ENCODE results near the gene CKAP2L.
"Not testable (repeated sequence)": the region's sequence is repeated elsewhere in the genome, so short reads cannot be mapped to it uniquely, and the experiment has no call there.

Gene CKAP2L

GRCh38 chr2:112726487-112727190 lies 37.8 kb downstream of the CKAP2L start:
- peak; percentile 89 for DNase-seq (ENCODE audit: low read depth)

GRCh38 chr2:112725545-112726457 lies 38.6 kb downstream of the CKAP2L start:
- no peak for DNase-seq (ENCODE audit: low read depth)

DNA sequence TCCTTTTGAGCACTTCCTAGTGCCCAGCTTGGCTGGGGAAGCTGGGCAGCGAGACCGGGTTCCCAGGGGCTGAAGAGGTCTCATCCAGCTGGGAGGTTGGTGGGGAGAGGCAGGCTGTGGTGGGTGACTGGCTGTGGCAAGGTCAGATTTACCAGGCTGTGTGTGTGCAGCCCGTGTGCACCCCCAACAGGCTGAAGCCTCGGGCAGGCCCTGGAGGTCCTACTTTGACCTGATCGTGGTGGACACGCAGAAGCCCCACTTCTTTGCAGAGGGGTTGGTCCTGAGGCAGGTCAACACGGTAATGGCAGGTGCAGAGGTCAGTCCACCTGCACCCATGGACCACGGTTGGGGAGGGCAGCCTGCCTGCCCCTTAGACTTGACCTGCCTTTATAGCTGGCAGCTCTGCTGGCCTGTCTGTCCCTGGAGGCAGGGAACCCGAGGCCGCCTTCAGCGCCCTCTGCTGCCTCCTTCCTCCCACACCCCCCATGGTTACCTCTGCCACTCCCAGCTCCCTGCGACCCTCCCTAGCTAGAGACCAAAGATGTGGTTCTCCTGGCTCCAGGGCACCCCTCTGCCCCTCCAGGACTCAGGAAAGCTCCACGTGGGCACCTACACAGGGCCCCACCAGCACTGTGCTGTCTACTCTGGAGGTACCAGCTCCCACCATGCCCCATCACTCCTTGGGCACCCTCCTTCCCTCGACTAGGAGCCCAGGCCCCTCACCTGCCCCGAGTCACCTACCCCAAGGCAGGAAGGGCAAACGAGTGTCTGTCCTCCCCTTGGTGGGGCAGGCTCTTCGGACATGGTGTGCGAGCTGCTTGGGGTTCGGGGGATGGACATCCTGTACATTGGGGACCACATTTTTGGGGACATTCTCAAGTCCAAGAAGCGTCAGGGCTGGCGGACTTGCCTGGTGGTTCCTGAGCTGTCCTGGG lies 39.6 kb downstream of the CKAP2L start:
- DNase-seq (ENCODE audit: low read depth): peak; percentile 29

DNA sequence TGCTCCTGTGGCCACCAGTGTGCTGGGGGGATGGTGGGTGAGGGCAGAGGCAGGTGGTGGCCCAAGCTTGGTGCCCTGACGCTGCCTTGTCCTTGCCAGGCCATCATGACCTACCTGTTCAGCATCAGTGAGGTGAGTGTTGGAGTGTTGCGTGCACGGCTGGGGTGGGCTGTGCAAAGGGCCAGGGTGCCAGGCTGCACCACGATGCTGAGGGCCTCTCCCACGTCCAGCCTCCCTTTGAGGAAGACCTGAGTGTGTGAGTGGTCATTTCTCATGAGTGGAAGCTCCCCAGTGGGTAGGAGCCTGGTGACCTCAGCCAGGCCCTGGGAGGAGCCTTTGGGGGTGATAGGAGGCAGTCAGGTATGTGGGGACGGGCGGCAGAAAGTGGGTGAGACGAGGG lies 40.4 kb downstream of the CKAP2L start:
- DNase-seq (ENCODE audit: low read depth): no peak

DNA sequence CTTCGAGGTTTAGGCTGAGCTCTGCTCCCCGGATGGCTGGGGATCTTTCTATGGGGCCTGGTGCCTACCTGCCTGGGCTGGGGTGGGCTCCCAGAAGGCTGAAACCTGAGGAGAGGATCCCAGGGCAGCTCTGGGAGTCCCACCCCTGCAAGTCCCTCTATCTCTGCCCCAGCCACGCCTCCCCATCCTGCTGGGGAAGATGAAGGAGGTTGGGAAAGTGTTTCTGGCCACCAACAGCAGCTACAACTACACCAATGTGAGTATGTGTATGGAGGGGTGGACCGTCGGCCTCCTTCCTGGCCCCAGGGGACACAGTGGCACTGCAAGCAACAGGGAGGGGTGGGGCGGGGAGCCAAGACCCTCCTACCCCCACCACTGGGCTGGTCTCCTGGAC lies 40.9 kb downstream of the CKAP2L start:
- no peak for DNase-seq (ENCODE audit: low read depth)

DNA sequence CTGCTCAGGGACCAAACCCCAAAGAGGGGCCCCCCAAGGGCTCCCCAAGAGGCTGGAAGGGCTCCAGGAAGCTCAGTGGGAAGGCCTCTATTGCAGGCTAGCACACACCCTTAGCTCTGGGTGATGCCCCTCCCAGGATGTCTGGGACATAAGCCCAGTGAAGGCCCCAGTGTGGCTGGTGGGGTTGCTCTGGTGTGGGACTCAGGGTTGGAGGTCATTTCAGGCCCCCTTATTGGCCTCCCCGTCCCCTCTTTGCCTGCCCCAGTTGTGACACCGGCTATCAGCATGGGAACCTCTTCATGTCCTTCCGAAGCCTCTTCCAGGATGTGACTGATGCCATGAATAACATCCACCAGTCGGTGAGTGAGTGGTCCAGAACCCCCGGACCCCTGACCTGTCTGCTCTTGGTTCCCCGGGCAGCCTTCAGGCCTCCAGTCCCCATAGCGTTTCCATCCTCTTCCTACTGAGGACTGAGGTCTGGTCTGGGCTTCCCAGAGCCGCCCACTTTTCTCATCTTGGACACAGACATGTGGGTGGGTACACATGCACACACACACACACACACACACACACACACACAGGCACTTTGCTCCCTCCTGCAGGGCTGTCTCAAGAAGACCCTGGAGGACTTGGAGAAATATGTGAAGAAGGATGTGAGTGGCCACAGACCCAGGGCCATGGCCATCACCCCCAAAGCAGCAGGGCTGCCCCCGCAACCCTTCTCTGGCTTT lies 41.4 kb downstream of the CKAP2L start:
- no peak for DNase-seq (ENCODE audit: low read depth)

- DNase-seq (ENCODE audit: low read depth): no peak
Measured at GRCh38 chr2:112721819-112722522, 42.4 kb downstream of the CKAP2L start.

DNA sequence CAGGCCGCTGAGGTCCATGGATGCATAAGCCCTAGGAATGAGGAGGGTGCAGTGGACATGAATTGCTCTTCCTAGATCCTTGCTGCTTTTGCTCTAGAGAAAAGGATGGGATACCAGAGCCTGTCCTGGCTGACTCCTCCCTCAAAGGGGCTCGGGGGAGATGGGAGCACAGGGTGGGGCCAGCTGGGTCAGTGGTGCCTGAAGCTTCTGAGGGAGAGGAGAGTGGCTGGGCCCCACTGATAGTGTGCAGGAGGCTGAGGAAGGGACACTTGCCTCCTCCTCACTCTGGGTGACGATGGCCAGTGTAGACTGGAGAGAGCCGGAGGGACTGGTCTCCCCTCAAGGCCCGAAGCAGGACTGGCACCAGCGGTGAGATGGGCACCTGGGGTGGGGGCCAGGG lies 43.6 kb downstream of the CKAP2L start, which contains the start of gene NT5DC4:
Gene NT5DC4, plus strand, starts transcription at position 236 of the 400 bp plus-strand sequence. Its CDS starts 60 bp downstream, at position 296.
- no peak for DNase-seq (ENCODE audit: low read depth)

GRCh38 chr2:112718863-112719370 lies 45.5 kb downstream of the CKAP2L start:
- no peak for DNase-seq (ENCODE audit: low read depth)

GRCh38 chr2:112716826-112717352 lies 47.5 kb downstream of the CKAP2L start:
- DNase-seq (ENCODE audit: low read depth): not testable (repeated sequence)

DNA sequence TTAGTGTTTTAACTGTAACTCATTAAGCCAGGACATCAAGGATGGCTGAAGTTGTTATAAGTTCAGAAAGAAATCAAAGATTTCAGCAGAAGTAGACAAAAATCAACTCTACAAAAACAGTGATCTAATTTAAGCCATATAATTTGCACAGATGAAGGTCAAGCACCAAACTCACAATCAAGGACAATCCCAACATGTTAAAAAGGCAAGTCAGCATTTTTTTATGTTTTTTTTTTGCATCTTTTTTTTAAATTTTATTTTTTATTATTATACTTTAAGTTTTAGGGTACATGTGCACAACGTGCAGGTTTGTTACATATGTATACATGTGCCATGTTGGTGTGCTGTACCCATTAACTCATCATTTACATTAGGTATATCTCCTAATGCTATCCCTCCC lies 48.3 kb downstream of the CKAP2L start:
- DNase-seq (ENCODE audit: low read depth): not testable (repeated sequence)

DNA sequence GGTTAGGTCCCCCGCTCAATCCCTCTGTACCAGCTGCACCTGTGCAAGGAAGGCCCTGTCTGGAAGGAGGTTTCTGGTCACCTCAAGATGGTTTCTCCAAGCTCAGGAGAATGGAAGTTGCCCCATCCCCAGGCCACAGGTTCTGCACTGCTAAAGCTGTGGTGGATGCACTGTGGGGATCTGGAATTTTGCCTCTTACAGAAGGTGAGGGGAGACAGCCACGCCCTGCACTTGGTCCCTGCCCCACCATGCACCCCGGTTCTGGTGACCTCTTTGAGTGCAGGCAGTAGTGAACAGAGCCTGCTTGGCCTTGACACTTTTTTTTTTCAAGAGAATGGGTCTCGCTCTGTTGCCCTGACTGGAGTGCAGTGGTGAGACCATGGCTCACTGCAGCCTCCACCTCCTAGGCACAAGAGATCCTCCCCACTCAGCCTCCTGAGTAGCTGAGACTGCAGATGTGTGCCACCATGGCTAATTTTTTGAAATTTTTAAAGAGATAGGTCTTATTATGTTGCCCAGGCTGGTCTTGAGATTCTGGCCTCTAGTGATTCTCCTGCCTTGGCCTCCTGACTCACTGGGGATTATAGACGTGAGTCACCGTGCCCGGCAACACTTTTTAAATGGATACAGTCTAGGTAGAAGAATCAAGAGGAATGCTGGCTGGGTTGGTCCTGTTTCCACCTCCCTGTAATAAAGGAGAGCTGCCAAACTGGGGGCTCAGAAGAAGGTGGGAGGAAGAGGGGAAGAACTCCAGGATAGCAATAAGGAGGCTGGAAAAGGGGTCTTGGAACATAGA lies 49.4 kb downstream of the CKAP2L start:
- peak; percentile 61 for DNase-seq (ENCODE audit: low read depth)

- DNase-seq (ENCODE audit: low read depth): no peak
Measured at GRCh38 chr2:112714331-112714730, 50.1 kb downstream of the CKAP2L start.

DNA sequence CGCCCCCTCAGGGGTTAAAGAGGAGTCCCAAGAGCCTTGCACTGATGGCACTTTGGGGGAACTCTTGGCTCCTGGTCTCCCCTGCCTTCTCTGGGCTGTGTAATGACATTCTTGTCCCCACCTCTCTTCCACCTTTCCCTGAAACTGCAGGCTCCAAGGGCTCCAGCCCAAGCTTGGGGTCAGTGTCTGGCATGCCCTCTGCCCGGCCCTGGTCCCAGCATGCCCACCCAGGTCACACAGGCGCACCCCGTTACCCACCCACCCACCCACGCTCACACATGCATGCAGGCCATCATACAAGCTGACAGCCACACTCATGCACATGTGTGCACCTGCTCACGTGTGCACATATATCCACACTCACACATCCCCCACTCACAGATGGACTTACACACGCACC lies 50.5 kb downstream of the CKAP2L start:
- no peak for DNase-seq (ENCODE audit: low read depth)

DNA sequence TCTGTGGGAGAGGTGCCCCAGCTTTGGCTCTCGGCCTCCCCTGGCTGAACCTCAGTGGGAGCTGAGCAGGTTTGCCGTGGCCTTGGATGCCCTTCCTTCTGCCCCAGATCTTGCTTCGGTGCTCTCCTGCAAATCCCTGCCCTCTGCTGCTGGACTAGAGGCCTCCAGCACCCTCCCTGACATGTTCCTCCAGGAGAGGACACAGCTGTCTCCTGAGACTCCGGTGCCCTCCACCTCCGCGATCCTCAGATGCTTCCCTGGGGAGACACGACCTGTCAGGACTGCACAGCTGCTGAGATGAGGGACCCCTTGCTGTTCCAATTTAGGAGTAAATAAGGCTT lies 50.9 kb downstream of the CKAP2L start:
- no peak for DNase-seq (ENCODE audit: low read depth)

GRCh38 chr2:112712903-112713584 lies 51.4 kb downstream of the CKAP2L start:
- DNase-seq (ENCODE audit: low read depth): peak; percentile 58

DNA sequence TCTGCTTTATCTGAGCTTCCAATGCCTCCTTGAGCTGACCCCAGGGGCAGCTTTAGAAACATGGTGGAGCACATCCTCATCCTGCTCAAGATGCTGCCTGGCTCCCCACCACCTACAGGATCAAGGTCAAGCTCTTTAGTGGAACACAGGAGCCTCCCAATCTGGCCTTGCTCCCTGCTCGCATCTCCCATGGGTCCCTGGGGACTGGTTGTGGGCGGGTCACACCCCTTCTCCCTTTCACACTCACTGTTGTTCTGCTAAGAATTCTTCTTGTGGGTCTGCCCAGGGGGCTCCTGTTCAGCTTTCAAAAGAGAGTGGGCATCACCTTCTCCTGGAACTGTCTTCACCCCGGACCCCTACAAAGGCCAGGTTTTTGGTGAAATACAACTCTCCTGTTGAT lies 51.9 kb downstream of the CKAP2L start:
- no peak for DNase-seq (ENCODE audit: low read depth)

DNA sequence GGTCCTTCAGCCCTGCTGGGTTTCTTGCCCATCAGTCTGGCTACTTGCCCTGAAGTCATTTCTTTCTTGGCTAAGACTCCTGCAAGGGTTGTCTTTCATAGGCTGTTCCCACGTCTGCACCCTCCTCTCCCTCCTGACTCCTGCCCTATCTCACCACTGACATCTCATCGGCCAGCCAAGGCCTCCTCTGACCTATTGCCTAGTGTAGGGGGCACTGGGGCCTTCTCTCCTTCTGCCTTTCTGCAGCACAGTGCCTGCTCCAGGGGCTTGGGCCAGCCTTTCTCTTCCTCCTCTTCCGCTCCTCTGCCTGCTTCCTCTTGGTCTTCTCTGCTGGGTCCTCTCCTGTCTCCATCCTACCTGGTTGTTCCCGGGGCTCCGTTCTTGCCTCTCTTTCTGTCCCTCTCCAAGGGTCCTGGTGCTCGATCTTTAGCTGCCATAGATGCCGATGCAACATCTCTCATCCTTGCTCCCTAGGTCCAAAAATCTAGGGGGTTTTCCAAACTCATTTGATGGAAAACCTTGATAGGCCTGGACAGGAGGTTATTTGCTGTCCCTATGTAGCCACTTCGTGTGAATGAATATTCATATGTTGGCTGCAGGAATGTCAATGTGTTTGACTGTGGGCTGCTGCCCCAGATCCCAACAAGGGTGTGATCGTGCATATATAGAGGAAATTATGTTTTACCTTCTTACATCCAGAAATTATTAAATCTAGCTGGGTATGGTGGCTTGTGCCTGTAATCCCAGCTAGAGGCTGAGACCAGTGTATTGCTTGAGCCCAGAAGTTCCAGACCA lies 53.3 kb downstream of the CKAP2L start:
- no peak for DNase-seq (ENCODE audit: low read depth)

Measured in EH (cell line).